GM21717 (cell line): ENCODE results near the gene SPOP.
"Not testable (repeated sequence)": the region's sequence is repeated elsewhere in the genome, so short reads cannot be mapped to it uniquely, and the experiment has no call there.

Experiments used
- ATAC-seq: cut with Tn5 transposase; IDR thresholded peaks from one replicate; pipeline ENCODE4 v1.9.1; 2021; ENCODE audit warnings: mild to moderate bottlenecking, moderate library complexity; ENCODE audit not compliant: unreplicated experiment

The SPOP gene

DNA sequence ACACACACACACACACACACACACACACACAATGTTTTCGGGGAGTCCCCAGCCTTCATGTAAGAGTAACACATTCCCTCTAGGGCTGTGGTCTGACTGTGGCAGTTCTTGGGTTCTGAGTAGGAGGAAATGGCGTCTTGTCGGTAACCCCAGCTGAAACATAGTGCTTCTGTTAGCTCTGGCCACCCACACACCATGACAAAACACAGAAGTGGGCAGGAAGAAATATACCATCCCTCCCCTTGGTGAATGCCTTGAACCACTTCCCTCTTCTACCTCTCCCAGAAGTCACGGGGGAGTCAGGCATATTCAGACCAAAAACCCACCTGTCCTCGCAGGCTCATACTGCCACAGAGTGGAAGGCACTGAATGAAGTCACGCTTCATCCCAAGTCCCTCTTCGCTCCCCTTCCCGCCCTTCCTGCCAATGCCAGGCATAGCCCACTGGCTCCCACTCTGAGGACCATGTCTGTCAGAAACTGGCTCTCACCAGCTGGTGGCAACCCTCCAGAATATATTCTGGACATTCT is 18.4 kb upstream of the SPOP start:
- ATAC-seq: peak; percentile 57

DNA sequence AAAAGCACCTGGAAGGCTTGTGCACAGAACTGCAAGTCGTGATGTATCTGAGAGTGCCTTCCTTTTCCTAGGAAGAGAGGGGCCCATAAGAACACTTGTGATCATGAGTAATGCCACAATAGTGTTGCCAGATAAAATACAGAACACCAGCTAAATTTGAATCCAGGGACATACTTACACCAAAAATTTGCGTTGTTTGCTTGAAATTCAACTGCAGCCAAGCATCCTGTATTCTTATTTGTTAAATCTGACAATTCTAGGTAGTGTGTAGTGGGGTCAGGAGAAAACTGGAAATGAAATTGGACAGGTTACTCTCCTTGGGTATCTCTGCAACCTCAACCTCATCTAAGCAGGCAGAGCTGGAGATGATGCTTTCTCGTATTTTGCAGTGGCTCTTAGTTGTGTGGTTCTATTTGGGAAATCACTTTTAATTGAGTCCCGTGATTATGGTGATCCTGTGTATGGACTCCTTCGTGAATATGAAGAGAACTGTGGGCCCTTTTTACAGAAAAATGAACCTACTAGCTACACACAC is 17.9 kb upstream of the SPOP start:
- ATAC-seq: no peak

DNA sequence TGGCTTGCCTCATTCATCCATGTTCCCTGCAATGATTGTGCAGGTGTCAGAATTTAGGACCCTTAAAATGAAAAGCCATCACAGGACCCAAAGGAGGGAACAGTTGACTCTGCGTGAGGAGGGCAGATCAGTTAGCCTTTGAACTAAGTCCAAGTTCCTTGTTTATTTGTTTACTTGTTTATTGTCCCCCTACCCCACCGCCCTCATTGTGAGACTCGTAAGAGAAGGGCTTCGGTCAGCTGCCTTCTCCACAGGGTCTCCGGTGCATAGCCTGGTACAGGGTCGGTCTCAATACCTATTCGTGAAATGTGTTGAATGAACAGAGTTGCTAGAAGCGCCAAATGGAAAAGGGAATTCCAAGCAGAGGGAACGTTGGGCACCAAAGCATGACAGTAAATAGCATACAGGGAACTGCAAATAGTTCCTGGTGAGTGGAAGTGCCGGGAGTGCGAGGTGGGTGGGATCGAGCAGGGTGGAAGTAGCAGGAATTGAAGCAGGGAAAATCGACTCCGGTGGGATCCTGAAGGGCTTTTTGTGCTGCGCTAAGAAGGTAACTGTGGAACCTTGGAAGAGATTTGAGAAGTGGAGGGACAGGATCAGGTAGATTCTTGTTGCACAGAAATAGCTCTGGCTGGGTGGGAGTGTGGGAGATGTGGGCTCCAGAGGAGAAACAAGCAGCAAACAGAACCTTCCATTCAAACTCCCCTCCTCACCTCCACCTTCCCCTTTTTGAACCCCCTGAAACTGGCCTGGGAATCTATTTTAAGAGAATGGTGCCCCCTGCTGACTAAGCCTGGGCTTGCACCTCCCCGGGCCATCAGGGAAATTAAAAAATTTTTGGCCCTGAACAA is 17.2 kb upstream of the SPOP start:
- ATAC-seq: no peak

DNA sequence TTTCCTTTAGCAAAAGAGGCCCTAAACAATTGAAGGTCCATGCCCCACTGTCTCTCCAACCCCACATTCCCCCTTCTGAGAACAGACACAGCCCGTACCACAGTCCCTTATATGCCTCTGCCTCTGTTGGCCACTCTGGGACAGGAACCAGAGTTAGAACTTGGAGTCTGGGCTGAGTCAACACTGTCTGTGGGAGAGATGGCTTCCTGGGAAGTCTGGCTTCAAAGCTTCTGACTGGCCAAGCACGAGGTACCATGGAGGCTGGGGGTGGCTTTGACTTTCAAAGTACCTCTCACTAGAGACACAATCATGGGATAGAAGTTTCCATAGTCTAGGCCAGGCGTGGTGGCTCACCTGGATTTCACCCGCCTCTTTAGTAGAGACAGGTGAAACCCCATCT is 14.9 kb upstream of the SPOP start:
- no peak for ATAC-seq

DNA sequence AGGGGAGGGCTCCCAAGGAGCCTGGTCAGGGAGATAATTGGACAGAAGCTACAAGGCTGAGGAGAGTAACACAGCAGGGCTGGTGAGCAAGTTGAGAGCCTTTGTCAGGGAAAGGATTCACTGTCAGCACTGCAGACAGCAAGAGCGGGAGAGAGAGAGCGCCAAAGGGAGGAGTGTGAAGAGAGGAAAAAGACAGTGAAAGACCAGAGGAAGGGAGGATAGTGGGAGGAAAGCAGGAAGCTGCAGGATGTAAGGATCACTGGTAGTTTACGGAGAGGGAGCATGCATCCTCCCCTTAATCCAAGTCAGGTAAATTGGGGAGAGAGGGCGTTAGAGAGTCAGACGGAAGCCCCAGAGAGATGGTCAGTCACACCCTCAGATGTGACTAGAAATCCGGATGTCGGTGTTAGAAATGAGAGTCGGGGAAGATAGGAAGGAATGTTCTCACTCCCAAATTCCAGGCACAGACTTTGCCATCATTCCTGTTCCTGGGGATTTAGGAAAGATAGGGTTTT is 13.8 kb upstream of the SPOP start:
- ATAC-seq: no peak

DNA sequence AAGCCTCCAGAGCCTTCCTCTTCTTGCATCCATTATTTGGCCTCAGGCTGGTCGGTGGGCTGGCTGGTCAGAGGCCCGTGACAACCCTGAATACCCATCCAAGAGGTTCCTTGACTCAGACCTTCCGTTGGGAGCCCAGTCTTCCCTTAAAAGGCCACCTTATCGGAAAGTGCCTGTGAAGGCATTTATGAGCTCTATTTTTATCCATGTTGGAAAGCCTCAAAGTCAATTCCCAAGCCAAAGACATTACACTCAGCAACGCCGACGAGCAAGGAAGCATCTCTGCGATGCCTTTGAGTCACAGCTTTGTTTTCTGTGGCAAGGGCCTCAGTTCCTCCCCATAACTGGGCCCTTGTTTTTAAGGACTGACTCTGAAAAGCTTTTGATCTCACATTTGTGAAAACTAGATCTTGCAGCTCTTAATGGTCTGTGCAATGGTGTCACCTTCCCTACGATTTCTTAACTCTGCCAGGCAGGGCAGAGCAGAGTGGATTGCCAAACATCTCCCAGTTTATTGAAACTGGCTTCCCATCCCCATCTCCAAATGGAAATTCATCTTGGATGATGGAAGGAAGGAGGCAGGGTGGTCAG is 13.3 kb upstream of the SPOP start:
- no peak for ATAC-seq

DNA sequence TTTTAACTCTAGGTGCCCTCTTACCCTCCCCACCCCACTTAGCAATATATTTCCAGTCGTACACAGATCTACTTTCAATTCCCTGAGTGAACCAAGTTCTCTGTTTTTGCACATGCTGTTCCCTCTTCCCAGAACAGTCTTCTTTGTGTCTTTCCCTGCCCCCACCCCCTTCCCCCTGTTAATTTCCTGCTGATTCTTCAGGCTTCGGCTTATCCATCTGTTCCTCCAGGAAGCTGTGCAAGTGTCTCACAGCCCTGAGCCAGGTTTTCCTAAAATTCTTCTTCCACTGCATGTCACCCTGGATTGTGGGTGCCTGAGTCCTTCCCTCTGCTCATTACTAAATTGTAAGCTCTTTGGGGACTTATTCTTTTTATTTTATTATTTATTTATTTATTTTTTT is 12.4 kb upstream of the SPOP start:
- ATAC-seq: no peak

DNA sequence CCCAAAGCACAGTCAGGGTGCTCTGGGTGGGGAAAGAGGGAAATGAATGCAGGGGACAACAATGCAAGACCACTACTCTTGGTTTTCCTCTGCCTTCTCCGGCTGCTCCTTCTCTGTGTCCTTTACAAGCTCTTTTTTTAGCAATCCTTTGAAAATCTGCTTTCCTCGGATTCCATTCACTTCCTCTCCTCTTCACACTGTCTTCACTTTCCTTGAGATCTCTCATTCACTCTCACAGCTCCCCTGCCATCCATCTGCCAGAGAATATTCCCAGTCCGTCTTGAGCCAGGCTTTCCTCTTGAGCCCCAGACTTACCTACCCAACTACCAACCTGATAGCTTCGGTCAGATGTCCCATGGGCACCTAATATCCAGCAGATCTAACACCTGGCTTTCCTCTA is 11.0 kb upstream of the SPOP start:
- ATAC-seq: no peak

DNA sequence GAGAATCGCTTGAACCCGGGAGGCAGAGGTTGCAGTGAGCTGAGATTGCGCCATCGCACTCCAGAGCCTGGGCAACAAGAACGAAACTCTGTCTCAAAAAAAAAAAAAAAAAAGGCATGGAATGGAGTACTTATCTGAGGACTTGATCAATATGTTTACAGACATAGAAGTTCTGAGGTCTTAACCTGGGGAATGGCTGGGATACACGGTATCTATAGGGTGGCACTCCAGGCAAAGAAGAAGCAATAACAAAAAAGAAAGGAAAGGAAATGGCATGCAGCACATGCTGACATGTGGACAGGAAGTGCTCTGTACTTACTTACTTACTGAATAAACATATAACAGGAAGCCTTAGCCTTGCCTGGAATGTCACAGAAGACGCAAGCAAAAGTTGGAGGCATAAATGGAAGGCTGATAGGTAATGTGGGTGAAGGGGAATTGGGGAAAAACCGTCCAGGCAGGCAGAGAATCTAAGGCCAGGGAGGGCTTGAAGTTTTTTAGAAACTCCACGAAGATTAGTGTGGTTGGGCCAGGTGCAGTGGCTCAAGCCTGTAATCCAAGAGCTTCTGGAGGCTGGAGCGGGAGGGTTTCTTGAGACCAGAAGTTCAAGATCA is 10.1 kb upstream of the SPOP start:
- ATAC-seq: no peak

DNA sequence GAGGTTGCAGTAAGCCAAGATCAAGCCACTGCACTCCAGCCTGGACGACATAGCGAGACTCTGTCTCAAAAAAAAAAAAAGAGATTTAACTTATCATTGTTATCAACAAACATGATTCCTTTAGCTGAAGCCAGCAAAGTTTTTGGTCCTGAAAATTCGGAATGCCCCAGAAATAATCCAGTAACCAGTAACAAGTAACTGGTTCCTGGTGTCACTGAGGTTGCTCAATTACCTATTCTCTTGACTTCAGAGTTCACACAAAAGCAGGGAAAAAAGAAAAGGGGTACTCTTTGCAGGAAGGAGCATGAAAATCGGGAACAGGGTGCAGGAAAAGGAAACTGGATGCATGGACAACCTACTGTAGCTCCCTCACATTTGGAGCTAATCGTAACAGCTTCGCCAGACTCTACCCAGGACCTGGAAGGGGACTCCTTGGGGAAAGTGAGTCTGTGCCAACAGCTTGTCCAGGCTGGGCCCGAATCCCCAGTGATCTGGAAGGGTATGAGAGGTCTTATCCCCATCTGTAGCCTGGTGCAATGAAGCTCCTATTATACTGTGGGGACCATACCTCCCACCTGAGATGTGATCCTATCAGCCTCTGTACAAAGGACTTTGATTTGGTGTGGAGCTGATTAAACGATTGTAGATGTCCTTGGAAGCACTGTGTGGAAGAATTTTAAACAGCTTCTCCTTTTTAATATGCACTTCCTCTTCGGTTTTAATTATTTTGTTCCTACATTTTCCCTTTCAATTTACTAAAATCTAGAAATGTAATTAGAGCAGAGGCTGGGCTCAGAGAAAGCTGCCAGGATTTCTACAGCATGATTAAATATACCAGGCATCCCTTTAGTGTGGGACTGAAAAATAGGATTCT is 3.4 kb upstream of the SPOP start:
- ATAC-seq: no peak

DNA sequence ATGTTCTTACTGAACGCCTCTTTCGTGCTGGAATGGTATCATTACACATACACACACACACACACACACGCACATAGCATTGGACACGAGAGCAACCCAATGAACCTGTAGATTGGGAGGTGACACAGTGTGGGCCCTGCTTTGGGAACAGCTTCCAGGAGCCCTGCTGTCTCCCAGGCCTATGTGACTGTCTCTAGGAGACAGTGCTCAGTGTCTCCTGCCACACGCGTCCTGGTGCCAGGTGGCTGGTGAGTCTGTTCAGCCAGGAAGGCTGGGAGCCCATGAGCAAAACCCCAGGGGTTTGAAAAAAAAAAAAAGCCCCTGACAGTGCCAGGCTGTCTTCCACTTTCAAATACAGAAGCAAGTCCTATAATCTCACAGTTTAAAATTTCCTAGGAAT is 2.4 kb upstream of the SPOP start:
- ATAC-seq: no peak

DNA sequence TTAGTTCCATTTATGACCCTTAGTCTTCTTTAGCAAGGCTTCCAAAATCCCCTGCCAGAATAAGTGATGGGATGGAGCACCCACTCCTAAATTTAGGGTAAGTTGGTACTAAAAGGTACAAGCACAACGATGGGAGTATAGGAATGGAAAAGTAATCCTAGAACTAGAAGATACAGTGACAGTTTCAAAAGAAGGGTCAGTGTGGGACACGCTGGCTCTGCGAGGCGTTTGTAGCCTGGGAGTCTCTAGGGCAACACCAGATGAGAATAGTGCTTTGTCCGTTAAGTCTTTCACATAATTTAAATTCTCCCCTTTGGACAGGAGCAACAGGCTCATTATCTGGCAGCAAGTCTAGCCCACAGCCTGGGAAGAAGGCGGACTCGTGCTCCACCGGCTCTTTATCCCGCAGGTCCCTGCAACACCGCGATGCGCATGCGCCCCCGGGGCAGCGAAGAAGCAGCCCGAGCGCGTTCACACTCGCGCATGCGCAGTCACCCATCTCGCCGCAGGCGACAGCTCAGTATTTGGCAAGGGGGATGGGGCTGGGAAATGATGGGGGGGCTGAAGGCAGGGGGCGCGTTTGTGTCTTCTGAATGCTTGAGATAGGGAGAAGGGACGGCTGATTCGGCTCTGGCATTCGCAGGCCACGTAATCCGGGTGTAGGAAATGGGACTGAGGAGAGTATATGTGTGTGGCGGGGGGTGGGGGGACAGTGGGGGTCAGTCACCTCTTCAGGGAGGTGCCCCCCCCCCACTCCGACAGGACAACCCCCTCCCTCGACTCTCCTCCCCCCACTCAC is 564 bp downstream of the SPOP start:
- peak; percentile 42 for ATAC-seq

DNA sequence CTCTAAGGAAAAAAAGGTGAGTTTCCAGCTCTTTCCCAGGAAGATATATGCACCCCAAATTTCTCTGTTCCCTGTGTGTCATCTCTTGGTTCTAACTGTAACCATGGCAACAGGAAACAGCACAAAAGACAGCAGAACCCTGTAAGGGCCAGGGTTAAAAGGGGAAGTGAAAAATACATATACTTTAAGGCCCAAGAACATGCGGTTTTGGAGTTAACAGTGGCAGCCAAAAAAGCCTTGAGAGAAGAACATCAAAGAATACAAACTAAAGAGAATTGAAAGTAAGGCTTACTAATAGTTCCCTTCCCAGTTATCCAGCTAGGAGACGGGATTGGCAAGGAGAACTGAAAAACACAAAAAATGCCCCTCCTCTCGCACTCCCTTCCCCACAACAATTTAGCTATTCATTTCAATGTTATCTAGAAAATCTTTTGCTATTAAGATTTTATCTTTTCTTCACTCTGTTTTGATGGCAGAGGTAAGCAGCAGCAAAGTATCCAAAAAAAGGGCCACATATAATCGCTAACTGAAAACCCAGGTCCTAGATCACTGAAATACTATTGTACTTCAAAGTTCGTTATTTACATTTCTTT is 1.5 kb downstream of the SPOP start:
- ATAC-seq: peak; percentile 52

DNA sequence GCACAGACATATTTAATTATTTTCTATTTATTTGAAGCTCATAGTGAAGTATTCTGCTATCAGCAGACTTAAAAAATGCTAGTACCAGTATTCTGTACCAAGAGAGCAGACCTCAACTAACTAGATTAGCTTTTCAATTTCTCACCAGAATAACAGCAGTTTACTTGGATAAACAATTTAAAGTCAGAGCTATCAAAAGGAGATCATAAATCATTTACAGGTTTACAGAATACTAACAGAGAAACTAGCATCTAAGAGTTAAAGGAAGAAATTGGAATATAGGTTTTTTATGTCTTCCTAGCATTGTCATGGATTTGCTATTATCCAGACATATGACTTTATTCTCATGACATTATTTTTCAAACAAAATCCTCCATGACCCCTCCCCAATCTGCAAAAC is 3.4 kb downstream of the SPOP start:
- ATAC-seq: no peak

DNA sequence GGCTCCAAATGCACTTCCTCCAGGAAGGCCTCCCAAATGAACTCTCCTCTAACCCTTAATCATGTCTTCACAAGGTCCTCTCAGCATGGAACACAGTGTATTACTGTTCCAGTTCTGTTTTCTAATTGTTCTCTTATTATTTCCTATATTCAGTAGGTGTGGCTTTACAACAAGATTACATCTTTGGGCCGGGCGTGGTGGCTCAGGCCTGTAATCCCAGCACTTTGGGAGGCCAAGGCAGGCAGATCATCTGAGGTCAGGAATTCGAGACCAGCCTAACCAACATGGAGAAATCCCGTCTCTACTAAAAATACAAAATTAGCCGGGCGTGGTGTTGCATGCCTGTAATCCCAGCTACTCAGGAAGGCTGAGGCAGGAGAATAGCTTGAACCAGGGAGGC is 4.2 kb downstream of the SPOP start:
- not testable (repeated sequence) for ATAC-seq

DNA sequence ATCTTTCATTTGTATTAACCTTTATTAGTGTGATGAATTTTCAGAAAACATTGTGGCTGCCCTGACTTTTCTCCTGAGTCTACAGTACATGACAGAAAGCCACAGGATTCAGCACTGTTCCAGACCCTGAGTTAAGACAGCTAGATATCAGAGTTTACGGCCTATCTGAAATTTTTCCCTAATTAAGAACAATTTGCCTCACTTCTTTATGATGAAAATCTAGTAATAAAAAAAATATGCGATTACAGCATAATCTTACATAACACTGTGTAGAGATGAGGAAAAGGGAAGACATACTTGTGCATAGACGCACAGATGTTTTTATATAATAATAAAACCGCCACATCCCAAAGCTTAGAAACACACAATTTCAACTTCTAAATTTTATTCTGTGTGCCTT is 7.3 kb downstream of the SPOP start:
- no peak for ATAC-seq

DNA sequence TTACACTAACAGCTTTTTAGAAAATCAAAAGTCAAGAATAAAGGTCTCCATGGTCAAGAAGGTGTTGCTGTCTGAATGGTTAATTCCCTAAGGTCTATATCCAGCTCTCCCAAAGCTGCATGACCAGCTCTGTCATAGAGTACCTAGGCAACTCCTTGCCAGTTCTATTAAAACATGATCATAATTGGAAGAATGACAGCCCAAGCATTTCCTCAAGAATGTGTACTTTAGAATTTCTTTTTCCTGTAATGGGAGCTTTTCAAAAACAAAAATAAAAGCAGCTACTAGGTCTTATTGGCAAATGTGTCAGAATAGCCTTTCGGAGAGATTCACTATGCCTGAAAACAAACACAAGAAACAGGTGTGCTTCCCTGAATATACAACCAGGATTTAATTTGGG is 7.9 kb downstream of the SPOP start:
- ATAC-seq: no peak

DNA sequence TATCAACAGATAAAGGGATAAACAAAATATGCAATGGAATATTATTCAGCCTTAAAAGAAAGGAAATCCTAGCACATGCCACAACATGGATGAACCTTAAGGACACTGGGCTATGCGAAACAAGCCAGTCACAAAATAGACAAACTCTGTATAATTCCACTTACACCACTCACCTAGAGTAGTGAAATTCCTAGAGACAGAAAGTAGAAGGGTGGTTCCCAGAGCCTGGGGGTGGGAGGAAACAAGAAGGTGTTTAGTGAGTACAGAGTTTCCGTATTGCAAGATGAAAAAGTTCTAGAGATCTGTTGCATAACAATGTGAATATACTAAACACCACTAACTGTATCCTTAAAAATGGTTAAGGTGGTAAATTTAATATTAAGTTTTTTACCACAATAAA is 10.0 kb downstream of the SPOP start:
- no peak for ATAC-seq

DNA sequence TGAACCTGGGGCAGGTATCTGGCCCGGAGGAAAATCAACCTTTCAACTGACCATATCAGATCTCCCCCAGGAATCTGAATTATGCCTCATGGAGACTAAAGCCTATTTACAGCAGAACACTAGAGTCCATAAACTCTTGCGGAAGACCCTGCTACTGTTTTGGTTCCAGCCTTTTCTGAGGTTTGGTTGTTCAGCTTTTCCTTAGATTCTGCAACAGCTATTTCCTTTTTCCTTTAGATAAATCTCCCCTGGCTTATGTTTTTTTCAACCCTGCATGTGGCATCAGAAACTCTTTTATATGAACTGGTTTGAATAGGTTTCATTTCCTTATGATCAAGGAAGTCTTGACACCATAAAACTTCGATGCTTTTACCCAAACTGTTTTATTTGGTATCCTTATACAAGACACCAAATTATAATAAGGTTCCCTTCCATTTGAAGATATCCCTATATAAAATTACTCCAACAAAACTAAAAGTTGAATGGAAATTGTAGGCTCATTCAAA is 13.1 kb downstream of the SPOP start:
- ATAC-seq: no peak
